Measurements from ENCODE around the gene SLC6A18.

GRCh38 chr5:1227667-1228066 lies 2.5 kb downstream of the SLC6A18 start:
- TF ChIP-seq, protein P1, sequence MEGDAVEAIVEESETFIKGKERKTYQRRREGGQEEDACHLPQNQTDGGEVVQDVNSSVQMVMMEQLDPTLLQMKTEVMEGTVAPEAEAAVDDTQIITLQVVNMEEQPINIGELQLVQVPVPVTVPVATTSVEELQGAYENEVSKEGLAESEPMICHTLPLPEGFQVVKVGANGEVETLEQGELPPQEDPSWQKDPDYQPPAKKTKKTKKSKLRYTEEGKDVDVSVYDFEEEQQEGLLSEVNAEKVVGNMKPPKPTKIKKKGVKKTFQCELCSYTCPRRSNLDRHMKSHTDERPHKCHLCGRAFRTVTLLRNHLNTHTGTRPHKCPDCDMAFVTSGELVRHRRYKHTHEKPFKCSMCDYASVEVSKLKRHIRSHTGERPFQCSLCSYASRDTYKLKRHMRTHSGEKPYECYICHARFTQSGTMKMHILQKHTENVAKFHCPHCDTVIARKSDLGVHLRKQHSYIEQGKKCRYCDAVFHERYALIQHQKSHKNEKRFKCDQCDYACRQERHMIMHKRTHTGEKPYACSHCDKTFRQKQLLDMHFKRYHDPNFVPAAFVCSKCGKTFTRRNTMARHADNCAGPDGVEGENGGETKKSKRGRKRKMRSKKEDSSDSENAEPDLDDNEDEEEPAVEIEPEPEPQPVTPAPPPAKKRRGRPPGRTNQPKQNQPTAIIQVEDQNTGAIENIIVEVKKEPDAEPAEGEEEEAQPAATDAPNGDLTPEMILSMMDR (conservative IDR thresholded peaks at IDR 0.05; ENCODE audit: low read depth, low read length), result no peak
- TF ChIP-seq POLR2A (IDR thresholded peaks at IDR 0.05; ENCODE audit: low read depth, low read length), result no peak
- TF ChIP-seq MXI1 (IDR thresholded peaks at IDR 0.05; ENCODE audit: borderline replicate concordance, low read depth, low read length), result no peak
- TF ChIP-seq NFE2L2 (IDR thresholded peaks at IDR 0.05; ENCODE audit: low read depth, low read length), result no peak
- no peak for TF ChIP-seq SMC3 (IDR thresholded peaks at IDR 0.05; ENCODE audit: low read depth, low read length)
